NT2/D1 (cell line): ENCODE data around the gene CNOT1.

ENCODE experiments used
- SUZ12 ChIP-seq: IDR thresholded peaks from 2 replicates; pipeline ENCODE4 v1.6.1; 2011; ENCODE audit not compliant: insufficient read length, insufficient read depth; ENCODE audit errors: extremely low read depth
- ZNF274 ChIP-seq: IDR thresholded peaks from 2 replicates; pipeline ENCODE4 v1.6.1; 2011; ENCODE audit warnings: mild to moderate bottlenecking, low read depth, low read length

DNA sequence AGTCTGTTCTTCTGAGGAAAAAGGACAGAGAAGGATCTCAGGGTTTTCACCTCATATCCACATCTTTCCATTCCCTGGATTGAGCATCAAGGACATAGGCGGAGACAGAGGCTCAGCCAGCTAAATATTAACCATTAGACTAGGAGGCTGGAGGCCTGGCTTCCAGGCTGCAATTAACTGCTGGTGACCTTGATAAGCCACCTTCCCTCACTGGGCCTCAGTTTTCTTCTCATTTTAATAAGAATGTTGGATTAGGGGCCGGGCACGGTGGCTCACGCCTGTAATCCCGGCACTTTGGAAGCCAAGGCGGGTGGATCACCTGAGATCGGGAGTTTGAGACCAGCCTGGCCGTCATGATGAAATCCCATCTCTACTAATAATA, 25.6 kb upstream of the CNOT1 start:
- TF ChIP-seq ZNF274: no peak
- TF ChIP-seq SUZ12: no peak
